NB4 (cell line): ENCODE data around the gene LCP1.

ENCODE experiments used
- CTCF ChIP-seq: IDR thresholded peaks from one replicate; pipeline ENCODE4 v1.5.1; 2012; ENCODE audit warnings: low read depth, low read length
- POLR2A ChIP-seq: IDR thresholded peaks from 2 replicates; pipeline ENCODE4 v1.6.1; 2011; ENCODE audit warnings: mild to moderate bottlenecking; ENCODE audit not compliant: insufficient read length; ENCODE audit errors: extremely low read depth

GRCh38 chr13:46119883-46120614 lies 61.9 kb downstream of the LCP1 start:
- TF ChIP-seq CTCF (no peak), POLR2A (no peak)
